GM10248 (cell line): ENCODE data around the gene CHST13.

Source experiments
- CTCF ChIA-PET: fragments of 300-600 bp; sonication (Branson Sonifier 250); formaldehyde crosslinking; extraction: SDS; loops from one replicate; lab custom pipeline; 2021; ENCODE audit warnings: antibody characterized with exemption; lab: Yijun Ruan, JAX
- POLR2A ChIA-PET: fragments of 350-650 bp; sonication (Branson Sonifier 250); formaldehyde crosslinking; extraction: SDS; loops from one replicate; lab custom pipeline; 2020; ENCODE audit warnings: antibody characterized with exemption; lab: Yijun Ruan, JAX
- DNase-seq: peaks from one replicate; pipeline ENCODE4 v3.0.0; 2012; ENCODE audit errors: extremely low spot score
- CTCF ChIP-seq: IDR thresholded peaks from 2 replicates; pipeline ENCODE4 v1.5.1; 2012; ENCODE audit warnings: mild to moderate bottlenecking, low read depth; ENCODE audit errors: extremely low read depth, missing control alignments, control extremely low read depth

The CHST13 gene

GRCh38 chr3:126538966-126539365 lies 15.0 kb downstream of the CHST13 start:
- DNase-seq = no peak
- TF ChIP-seq CTCF = no peak
- ChIA-PET POLR2A (no interaction called here), CTCF (no interaction called here)

- ChIA-PET POLR2A (no interaction called here), CTCF (no interaction called here)
- TF ChIP-seq CTCF = no peak
- DNase-seq = no peak
Measured at GRCh38 chr3:126539558-126540250, 15.7 kb downstream of the CHST13 start.

- POLR2A ChIA-PET = no interaction called here
- no peak for TF ChIP-seq CTCF
- CTCF ChIA-PET = no interaction called here
- DNase-seq = no peak
Measured at GRCh38 chr3:126540342-126540849, 16.4 kb downstream of the CHST13 start.

- CTCF ChIA-PET = no interaction called here
- POLR2A ChIA-PET = no interaction called here
- DNase-seq = no peak
- no peak for TF ChIP-seq CTCF
Measured at GRCh38 chr3:126540951-126541627, 17.1 kb downstream of the CHST13 start.

- no peak for DNase-seq
- ChIA-PET POLR2A (no interaction called here), CTCF (no interaction called here)
- TF ChIP-seq CTCF = no peak
Measured at GRCh38 chr3:126541628-126542339, 17.8 kb downstream of the CHST13 start.
